ENCODE data around the gene SH3PXD2A. TPM values are rescaled to one million over a fixed set of nuclear protein-coding genes. Genes with fewer than 3 reads are reported as not detected.
A peak's percentile ranks its signal among the peaks of the same experiment; 100 is the strongest.

The SH3PXD2A gene
- total RNA-seq, result 10 to 100 TPM in 2 of 4 donors, 1 to 10 TPM in 2; 6.2 to 16.8 (median 11.4) TPM

GRCh38 chr10:103855424-103855823 is at the start of gene SH3PXD2A:
Gene SH3PXD2A, minus strand, starts transcription at chr10:103855576. Its CDS starts 310 bp downstream, at chr10:103855266.
- TF ChIP-seq POLR2A (IDR thresholded peaks at IDR 0.05) (peak; percentile 32 to 52), CTCF (IDR thresholded peaks at IDR 0.05 in 4 of 5, conservative IDR thresholded peaks at IDR 0.05 in 1 of 5) (peak in 3 of 5 experiments; percentile 29 to 39 (median 37))
- H3K27me3 ChIP-seq, result no peaks in the 10 kb centered on the region
- H3K9me3 ChIP-seq, result no peaks in the 10 kb centered on the region
- ATAC-seq (peak; percentile 39 to 62), DNase-seq (no peak)
- H3K4me3 ChIP-seq, result peak within 1 kb of the TSS; percentile 58 to 69 (median 65)
- in situ Hi-C loops (cut with MboI; ENCODE audit: low sequenced_read_pairs in 4 of 4), result loop anchor here in 1 of 4 donors (5.0 to 25.0 kb wide), 2 partner anchors 143 to 268 kb away; no protein-coding TSS in a partner anchor
- peaks cover 45% of the 10 kb centered on the region in 2 donors for H3K4me1 ChIP-seq
- intact Hi-C loops (cut with DNase I; ENCODE audit: low total_unique reads), result loop anchor here (5.0 kb wide), 2 partner anchors 38 to 258 kb away; no protein-coding TSS in a partner anchor
- H3K27ac ChIP-seq, result peak within 1 kb of the TSS; percentile 53 to 76 (median 70)
- H3K36me3 ChIP-seq, result no peaks in the 10 kb centered on the region

GRCh38 chr10:103901299-103901698 is 45.9 kb upstream of the SH3PXD2A start:
- Histone ChIP-seq H3K4me1 (peaks cover 0 to 3% of the 10 kb centered on the region in 2 donors), H3K4me3 (no peak overlapping the region), H3K27ac (no peak overlapping the region), H3K36me3 (peaks cover 2 to 40% of the 10 kb centered on the region in 2 donors), H3K9me3 (no peaks in the 10 kb centered on the region), H3K27me3 (no peaks in the 10 kb centered on the region)
- ATAC-seq (no peak), DNase-seq (no peak)
- in situ Hi-C loops (cut with MboI; ENCODE audit: low sequenced_read_pairs in 4 of 4) (loop anchor here in 1 of 4 donors (25.0 kb wide), 1 partner anchor 211 kb away; the partner anchor contains the start of gene SFR1), intact Hi-C loops (cut with DNase I; ENCODE audit: low total_unique reads) (no loop called here)
- TF ChIP-seq POLR2A (IDR thresholded peaks at IDR 0.05) (no peak), CTCF (IDR thresholded peaks at IDR 0.05 in 4 of 5, conservative IDR thresholded peaks at IDR 0.05 in 1 of 5) (no peak)

- Histone ChIP-seq H3K36me3 (peaks cover 0 to 32% of the 10 kb centered on the region in 2 donors), H3K9me3 (no peaks in the 10 kb centered on the region), H3K27me3 (no peaks in the 10 kb centered on the region), H3K4me1 (peaks cover 15 to 22% of the 10 kb centered on the region in 2 donors), H3K4me3 (no peak overlapping the region), H3K27ac (no peak overlapping the region)
- TF ChIP-seq CTCF (IDR thresholded peaks at IDR 0.05 in 4 of 5, conservative IDR thresholded peaks at IDR 0.05 in 1 of 5), result no peak
- no peak for TF ChIP-seq POLR2A (IDR thresholded peaks at IDR 0.05)
- intact Hi-C loops (cut with DNase I; ENCODE audit: low total_unique reads) (loop anchor here (10.0 kb wide), 1 partner anchor 125 kb away; no protein-coding TSS in a partner anchor), in situ Hi-C loops (cut with MboI; ENCODE audit: low sequenced_read_pairs in 4 of 4) (loop anchor here in 2 of 4 donors (10.0 to 25.0 kb wide), 3 partner anchors 88 to 313 kb away; partner anchors contain the start of gene SFR1 (in 1 of the 2))
- ATAC-seq, result no peak
- no peak for DNase-seq
Observed at GRCh38 chr10:103899312-103899711, 43.9 kb upstream of the SH3PXD2A start.

GRCh38 chr10:103897241-103897774 is 41.9 kb upstream of the SH3PXD2A start:
- TF ChIP-seq CTCF (IDR thresholded peaks at IDR 0.05 in 4 of 5, conservative IDR thresholded peaks at IDR 0.05 in 1 of 5) (no peak), POLR2A (IDR thresholded peaks at IDR 0.05) (no peak)
- no peak for ATAC-seq
- H3K36me3 ChIP-seq, result peaks cover 0 to 27% of the 10 kb centered on the region in 2 donors
- H3K9me3 ChIP-seq, result no peaks in the 10 kb centered on the region
- H3K4me1 ChIP-seq, result peaks cover 21 to 33% of the 10 kb centered on the region in 2 donors
- no peaks in the 10 kb centered on the region for H3K27me3 ChIP-seq
- no peak for DNase-seq
- intact Hi-C loops (cut with DNase I; ENCODE audit: low total_unique reads), result loop anchor here (10.0 kb wide), 1 partner anchor 127 kb away; no protein-coding TSS in a partner anchor
- in situ Hi-C loops (cut with MboI; ENCODE audit: low sequenced_read_pairs in 4 of 4), result loop anchor here in 2 of 4 donors (10.0 to 25.0 kb wide), 3 partner anchors 90 to 315 kb away; partner anchors contain the start of gene SFR1 (in 1 of the 2)
- H3K27ac ChIP-seq, result peak overlapping the region in 3 of 4 donors; percentile 69 to 78 (median 73)
- no peak overlapping the region for H3K4me3 ChIP-seq

All from gastrocnemius medialis (tissue), 4 donors.